Measurements from ENCODE around the gene MAST3.

DNA sequence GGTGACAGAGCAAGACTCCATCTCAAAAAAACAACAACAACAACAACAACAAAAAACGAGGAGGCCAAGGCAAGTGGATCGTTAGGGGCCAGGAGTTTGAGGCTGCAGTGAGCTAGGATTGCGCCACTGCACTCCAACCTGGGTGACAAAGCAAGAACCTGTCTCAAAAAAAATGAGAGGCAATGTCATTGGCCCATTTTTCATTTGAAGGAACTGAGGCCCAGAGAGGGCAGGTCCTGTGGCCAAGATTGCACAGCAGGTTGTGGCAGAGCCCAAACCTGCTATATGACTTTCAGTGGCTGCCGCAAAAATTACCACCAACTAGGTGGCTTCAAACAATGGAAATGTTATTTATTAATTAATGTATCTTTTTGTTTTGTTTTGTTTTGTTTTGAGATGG is 60.9 kb downstream of the MAST3 start:
- TF ChIP-seq CTCF (conservative IDR thresholded peaks at IDR 0.05) (no peak), ZFX (IDR thresholded peaks at IDR 0.05) (no peak)
